ENCODE data around the gene EFCAB5.
"Not testable (repeated sequence)": the region's sequence is repeated elsewhere in the genome, so short reads cannot be mapped to it uniquely, and the experiment has no call there.

The EFCAB5 gene

DNA sequence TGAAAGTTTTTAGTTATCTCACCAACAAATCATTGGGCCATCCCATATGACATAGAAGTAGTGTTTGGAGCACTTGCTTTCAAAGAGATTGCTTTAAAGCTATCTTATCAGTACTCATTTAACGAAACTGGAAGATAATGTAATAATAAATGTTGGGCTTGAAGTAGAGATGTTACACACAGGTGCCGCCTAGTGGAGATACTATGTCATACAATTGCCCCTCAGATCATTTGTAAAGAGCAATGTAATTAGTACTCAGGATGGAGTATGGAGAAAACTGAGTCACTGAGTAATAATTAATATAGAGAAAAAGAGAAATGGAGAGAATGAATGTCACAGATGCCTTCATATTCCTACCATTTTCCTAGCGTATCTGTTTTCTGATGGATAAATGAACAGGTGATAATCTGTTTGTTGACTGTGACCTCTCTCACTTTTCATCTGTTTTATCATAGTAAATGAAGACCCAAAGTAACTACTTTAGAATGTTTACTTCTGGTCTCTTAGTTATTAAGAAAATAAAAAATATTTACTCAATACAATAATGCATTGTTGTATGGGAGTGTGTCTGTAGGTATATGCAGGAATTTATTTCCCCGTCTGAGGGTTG is 80.4 kb downstream of the EFCAB5 start:
- no peak for DNase-seq

GRCh38 chr17:30025325-30025724 is 83.9 kb downstream of the EFCAB5 start:
- not testable (repeated sequence) for DNase-seq

DNA sequence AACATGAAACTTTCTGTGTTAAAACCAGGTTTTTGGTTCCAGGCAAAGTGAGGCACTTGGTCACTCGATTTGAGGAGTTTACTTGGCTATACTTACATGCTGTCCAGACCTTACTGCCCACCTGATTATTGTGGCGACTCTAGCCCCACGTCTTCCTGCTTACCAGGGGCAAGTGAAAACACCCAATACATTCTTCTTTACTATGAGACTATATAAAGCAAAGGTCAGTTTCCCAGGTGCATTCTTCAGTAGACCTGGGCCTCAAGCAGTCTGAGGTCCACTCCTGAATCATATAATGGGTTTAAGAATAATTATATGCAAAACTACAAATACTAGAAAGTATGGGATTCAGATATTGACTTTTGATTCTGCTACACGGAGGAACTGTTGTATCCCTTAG is 86.2 kb downstream of the EFCAB5 start:
- no peak for DNase-seq

GRCh38 chr17:30031214-30031869 is 89.9 kb downstream of the EFCAB5 start:
- no peak for DNase-seq

DNA sequence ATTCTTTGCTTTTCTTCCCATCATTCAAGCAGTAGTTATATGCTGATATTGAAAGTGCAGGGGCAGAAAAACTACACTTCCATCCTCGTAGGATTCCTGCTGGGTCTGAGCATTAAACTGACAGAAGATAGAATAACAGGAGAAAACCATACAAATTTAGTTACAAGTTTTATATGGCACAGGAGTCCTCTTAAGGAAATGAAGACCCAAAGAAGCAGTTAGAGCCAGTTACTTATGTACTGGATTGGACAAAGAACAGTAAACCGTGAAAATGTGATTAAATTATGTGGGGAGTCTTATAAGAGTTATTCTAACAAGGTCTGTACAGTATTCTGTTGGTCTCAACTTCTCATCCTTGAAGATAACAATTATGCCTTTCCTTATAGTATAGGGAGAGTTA is 93.9 kb downstream of the EFCAB5 start:
- DNase-seq, result no peak

- not testable (repeated sequence) for DNase-seq
Observed at GRCh38 chr17:30040719-30041518, 99.5 kb downstream of the EFCAB5 start.

- no peak for DNase-seq
Observed at GRCh38 chr17:30041551-30041950, 100.1 kb downstream of the EFCAB5 start.

DNA sequence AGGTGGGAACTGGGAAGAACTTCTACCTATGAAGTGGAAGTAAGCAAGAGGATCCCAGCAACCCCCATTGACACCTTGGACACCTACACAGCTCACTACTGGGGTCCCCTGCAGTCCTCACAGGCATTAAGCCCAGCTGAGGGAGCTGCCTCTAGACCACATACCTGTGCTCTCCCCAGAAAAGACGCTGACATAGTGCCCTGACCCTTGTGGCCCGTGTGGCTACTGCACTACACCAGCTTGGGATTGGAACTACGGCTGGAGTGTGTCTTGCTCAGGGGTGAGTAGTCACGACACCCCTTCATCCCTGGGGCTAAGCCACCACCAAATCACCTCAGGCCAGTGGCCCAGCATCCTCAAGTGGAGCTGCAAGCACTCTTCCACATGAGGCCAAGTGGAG is 120.9 kb downstream of the EFCAB5 start:
- no peak for DNase-seq

- DNase-seq, result no peak
Observed at GRCh38 chr17:30064738-30065137, 123.3 kb downstream of the EFCAB5 start.

GRCh38 chr17:30068465-30068864 is 127.0 kb downstream of the EFCAB5 start:
- DNase-seq, result no peak

GRCh38 chr17:30074254-30074653 is 132.8 kb downstream of the EFCAB5 start:
- no peak for DNase-seq

DNA sequence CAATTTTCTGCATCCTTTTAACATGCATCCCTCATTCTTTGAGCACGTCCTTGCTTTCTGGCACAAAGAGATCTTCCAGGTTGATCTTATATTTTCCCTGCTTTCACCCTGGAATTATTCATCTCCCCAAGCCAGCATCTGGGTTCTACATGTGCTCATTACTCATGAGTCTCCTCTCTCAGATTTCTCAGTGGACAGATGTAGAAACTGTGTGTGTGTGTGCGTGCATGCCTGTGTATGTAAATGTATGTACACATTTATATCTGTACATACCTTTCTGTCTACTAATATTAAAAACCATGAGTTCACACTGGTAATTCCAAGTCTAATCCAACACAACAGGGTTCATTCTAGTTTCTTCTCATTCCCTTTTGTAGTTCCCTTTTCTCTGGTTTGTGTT is 133.3 kb downstream of the EFCAB5 start:
- no peak for DNase-seq

DNA sequence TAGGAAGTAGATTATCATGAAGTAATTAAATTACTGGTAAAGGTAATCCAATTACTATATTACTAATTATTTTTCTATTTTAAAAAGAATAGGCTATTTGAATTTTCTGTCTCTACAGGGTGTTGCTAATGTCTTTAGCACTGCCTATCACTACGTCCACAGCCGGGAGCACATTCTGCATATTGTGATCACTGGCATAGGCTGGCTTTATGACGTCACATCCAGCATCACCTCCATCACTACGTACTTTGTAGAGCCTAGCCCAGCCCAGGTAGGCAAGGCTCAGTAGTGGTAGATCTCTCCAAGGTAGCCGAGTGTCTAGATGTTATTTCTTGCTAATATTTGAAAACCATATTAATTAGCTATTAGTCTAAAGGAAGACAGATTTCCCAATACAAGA is 141.3 kb downstream of the EFCAB5 start:
- no peak for DNase-seq

GRCh38 chr17:30084788-30085187 is 143.4 kb downstream of the EFCAB5 start:
- no peak for DNase-seq

DNA sequence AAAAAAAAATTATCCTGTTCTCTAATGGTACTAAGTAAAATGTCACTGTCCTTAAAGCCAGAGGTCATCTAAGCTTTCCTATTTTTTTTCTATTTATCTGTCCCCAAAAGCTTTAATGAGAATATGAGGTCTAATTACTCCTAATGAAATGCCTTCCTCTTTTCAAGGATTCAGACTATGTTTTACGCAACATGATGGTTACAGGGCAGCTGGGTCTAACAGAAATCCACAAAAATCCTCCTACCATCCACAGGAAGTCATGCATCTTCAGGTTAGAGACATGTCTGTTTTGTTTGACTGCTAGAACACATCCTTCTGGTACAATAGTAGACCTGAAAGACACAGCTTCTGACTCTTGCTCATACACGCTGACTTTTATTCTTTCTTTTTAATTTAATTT is 145.5 kb downstream of the EFCAB5 start:
- DNase-seq, result no peak

DNA sequence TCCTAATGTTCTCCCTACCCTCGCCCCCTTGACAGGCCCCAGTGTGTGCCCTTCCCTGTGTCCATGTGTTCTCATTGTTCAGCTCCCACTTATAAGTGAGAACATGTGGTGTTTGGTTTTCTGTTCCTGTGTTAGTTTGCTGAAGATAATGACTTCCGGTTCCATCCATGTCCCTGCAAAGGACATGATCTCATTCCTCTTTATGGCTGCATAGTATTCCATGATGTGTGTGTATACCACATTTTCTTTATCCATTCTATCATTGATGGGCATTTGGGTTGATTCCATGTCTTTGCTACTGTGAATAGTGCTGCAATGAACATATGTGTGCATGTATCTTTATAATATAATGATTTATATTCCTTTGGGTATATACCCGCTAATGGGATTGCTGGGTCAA is 146.0 kb downstream of the EFCAB5 start:
- not testable (repeated sequence) for DNase-seq

GRCh38 chr17:30091121-30091670 is 149.8 kb downstream of the EFCAB5 start:
- no peak for DNase-seq

GRCh38 chr17:30091771-30092170 is 150.3 kb downstream of the EFCAB5 start:
- no peak for DNase-seq

- no peak for DNase-seq
Observed at GRCh38 chr17:30092886-30093285, 151.5 kb downstream of the EFCAB5 start.

DNA sequence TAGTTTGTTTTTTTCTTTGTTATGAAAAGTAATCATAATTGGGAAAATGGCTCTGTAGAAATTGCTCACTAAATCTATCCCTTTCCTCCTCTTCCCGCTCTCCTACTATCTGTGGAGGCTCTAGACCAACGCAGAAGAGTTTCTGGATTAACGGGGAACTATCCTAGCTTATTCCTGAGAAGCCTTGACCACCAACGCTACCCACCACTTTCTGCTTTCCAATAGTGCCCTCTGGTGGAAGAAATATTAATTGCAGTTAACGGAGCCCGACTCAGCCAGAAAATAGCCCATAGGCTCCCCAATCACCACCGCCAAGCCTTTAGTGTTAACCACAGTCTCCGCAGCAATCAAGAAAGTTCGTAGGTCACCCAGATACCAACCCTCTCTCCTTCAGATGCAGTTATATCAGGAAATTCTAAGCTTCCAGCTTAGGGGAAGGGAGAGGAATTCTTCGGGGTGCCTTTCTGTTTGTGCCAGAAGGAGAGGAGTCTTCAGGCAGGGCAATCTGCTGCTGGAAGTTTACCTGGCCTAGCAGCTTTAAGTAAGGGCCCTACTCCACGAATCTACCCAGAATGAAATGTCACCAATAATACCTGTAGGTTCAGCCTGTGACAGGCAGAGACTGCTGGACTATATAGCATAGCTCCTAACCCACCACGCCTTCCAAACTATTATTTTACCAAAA is 152.2 kb downstream of the EFCAB5 start:
- no peak for DNase-seq

- no peak for DNase-seq
Observed at GRCh38 chr17:30095507-30096244, 154.2 kb downstream of the EFCAB5 start.

DNA sequence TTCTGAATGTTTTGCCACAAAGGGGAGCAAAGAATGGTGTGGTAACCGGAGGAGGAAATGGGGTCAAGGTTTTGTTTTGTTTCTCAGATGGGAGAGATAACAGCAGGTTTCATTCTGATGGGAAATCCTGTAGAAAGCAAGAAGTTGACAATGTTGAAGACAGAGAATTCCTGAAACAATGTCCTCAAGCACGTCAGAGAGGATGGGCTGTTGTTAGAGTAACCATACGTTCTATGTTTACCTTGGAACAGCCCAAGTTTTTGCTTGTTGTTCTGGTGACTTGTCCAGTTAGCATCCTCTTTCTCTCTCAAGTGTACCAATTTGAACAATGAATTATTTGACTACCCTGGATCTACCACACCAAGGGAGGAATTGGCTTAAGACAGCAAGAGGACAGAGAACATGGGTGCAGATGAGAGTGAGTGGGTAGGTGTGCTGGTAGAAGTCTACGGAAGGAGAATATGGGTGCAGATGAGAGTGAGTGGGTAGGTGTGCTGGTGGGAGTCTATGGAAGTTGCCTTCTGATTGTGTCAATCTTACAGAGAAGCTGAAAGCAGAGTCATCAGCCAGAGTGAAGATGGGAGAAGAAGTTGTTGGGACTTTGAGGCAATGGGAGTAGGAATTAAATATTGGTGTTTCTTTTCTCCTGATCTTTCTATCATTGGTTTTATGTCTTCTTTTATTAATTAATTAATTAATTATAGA is 160.4 kb downstream of the EFCAB5 start:
- no peak for DNase-seq
